Measurements from ENCODE around the gene CIAO2B. TPM values are rescaled to one million over a fixed set of nuclear protein-coding genes. Genes with fewer than 3 reads are reported as not detected.

The CIAO2B gene
- polyA plus RNA-seq, 3 donors = 121 to 140 (median 132) TPM

- Mint-ChIP-seq H3K36me3 (peaks cover 2 to 3% of the 10 kb centered on the region in 2 donors), H3K4me3 (peak overlapping the region in 1 of 2 donors; percentile 22), H3K9me3 (peaks cover 0 to 16% (median 9%) of the 10 kb centered on the region in 7 donors), H3K27me3 (ENCODE audit: low read depth in 3 of 3) (peaks cover 47 to 50% (median 49%) of the 10 kb centered on the region in 3 donors), H3K27ac (no peak overlapping the region), H3K4me1 (peaks cover 16% of the 10 kb centered on the region)
- peaks cover 27 to 48% of the 10 kb centered on the region in 2 donors for H3K27me3 ChIP-seq (ENCODE audit: control insufficient read depth in 2 of 2, insufficient read depth in 2 of 2, low read length in 2 of 2)
- WGBS (ENCODE audit: insufficient coverage) = 96% methylated on average over 3 of the region's 7 CpGs
- H3K4me1 ChIP-seq (ENCODE audit: control insufficient read depth in 1 of 2, insufficient read depth in 2 of 2, low read length in 2 of 2) = peaks cover 16 to 19% of the 10 kb centered on the region in 2 donors
- no peak for DNase-seq
- H3K9me3 ChIP-seq (replicated peaks in 1 of 2; ENCODE audit: control insufficient read depth in 1 of 2, insufficient read depth in 1 of 2, low read length in 2 of 2) = peaks cover 0 to 10% of the 10 kb centered on the region in 2 donors
- H3K4me2 ChIP-seq (replicated peaks; ENCODE audit: extremely low read depth, low read length, poor library complexity, severe bottlenecking) = no peak overlapping the region
- H3K4me3 ChIP-seq (replicated peaks in 1 of 3; ENCODE audit: low read depth in 2 of 3, low read length in 3 of 3) = no peak overlapping the region
- no peak overlapping the region for H3K9ac ChIP-seq (ENCODE audit: insufficient read depth, low read length, poor library complexity, severe bottlenecking)
- H2AFZ ChIP-seq (ENCODE audit: insufficient read depth, low read depth, low read length, poor library complexity, severe bottlenecking) = no peak overlapping the region
- no peaks in the 10 kb centered on the region for H4K20me1 ChIP-seq (ENCODE audit: insufficient read depth, low read length)
- no peak for TF ChIP-seq CTCF (IDR thresholded peaks at IDR 0.05)
- H3K27ac ChIP-seq (ENCODE audit: low read depth in 1 of 2, low read length in 2 of 2) = no peak overlapping the region
- no peaks in the 10 kb centered on the region for H3K36me3 ChIP-seq (replicated peaks in 1 of 2; ENCODE audit: control insufficient read depth in 1 of 2, insufficient read depth in 2 of 2, low read length in 2 of 2)
- intact Hi-C loops (cut with micrococcal nuclease) = no loop called here
- no peaks in the 10 kb centered on the region for H3K79me2 ChIP-seq (ENCODE audit: insufficient read depth, low read length)
Measured at GRCh38 chr16:66952430-66953110, 18.4 kb upstream of the CIAO2B start.

- Mint-ChIP-seq H3K27ac (no peak overlapping the region), H3K4me3 (peak overlapping the region in 1 of 2 donors; percentile 56), H3K36me3 (peaks cover 2 to 3% of the 10 kb centered on the region in 2 donors), H3K4me1 (peaks cover 23% of the 10 kb centered on the region), H3K9me3 (peaks cover 0 to 16% (median 9%) of the 10 kb centered on the region in 7 donors), H3K27me3 (ENCODE audit: low read depth in 3 of 3) (peaks cover 52 to 56% (median 55%) of the 10 kb centered on the region in 3 donors)
- Histone ChIP-seq H3K27ac (ENCODE audit: low read depth in 1 of 2, low read length in 2 of 2) (no peak overlapping the region), H4K20me1 (ENCODE audit: insufficient read depth, low read length) (no peaks in the 10 kb centered on the region), H3K27me3 (ENCODE audit: control insufficient read depth in 2 of 2, insufficient read depth in 2 of 2, low read length in 2 of 2) (peaks cover 27 to 50% of the 10 kb centered on the region in 2 donors), H3K9me3 (replicated peaks in 1 of 2; ENCODE audit: control insufficient read depth in 1 of 2, insufficient read depth in 1 of 2, low read length in 2 of 2) (peaks cover 0 to 10% of the 10 kb centered on the region in 2 donors), H3K9ac (ENCODE audit: insufficient read depth, low read length, poor library complexity, severe bottlenecking) (no peak overlapping the region), H3K4me3 (replicated peaks in 1 of 3; ENCODE audit: low read depth in 2 of 3, low read length in 3 of 3) (no peak overlapping the region), H3K36me3 (replicated peaks in 1 of 2; ENCODE audit: control insufficient read depth in 1 of 2, insufficient read depth in 2 of 2, low read length in 2 of 2) (no peaks in the 10 kb centered on the region), H3K4me1 (ENCODE audit: control insufficient read depth in 1 of 2, insufficient read depth in 2 of 2, low read length in 2 of 2) (peaks cover 17 to 18% of the 10 kb centered on the region in 2 donors), H2AFZ (ENCODE audit: insufficient read depth, low read depth, low read length, poor library complexity, severe bottlenecking) (no peak overlapping the region), H3K79me2 (ENCODE audit: insufficient read depth, low read length) (no peaks in the 10 kb centered on the region), H3K4me2 (replicated peaks; ENCODE audit: extremely low read depth, low read length, poor library complexity, severe bottlenecking) (no peak overlapping the region)
- DNase-seq = no peak
- intact Hi-C loops (cut with micrococcal nuclease) = no loop called here
- TF ChIP-seq CTCF (IDR thresholded peaks at IDR 0.05) = no peak
- WGBS (ENCODE audit: insufficient coverage) = 100% methylated on average over 2 of the region's 4 CpGs
Measured at GRCh38 chr16:66950971-66951790, 17.0 kb upstream of the CIAO2B start.
